Fibroblast of peridontal ligament (primary cell): Measurements from ENCODE around the gene RXFP3.
A peak's percentile ranks its signal among the peaks of the same experiment; 100 is the strongest.
"Not testable (repeated sequence)": the region's sequence is repeated elsewhere in the genome, so short reads cannot be mapped to it uniquely, and the experiment has no call there.

Experiments used
- DNase-seq: peaks from one replicate; pipeline ENCODE4 v3.0.0-alpha.2; 2010; ENCODE audit errors: extremely low read depth

Gene RXFP3

GRCh38 chr5:33936381-33937016 lies at the start of gene RXFP3:
Gene RXFP3, plus strand, starts transcription at chr5:33936386. Its CDS starts 355 bp downstream, at chr5:33936741.
- no peak for DNase-seq

- no peak for DNase-seq
Observed at GRCh38 chr5:33887268-33887667, 48.9 kb upstream of the RXFP3 start.

GRCh38 chr5:33888587-33888986 lies 47.6 kb upstream of the RXFP3 start:
- peak; percentile 59 for DNase-seq

DNA sequence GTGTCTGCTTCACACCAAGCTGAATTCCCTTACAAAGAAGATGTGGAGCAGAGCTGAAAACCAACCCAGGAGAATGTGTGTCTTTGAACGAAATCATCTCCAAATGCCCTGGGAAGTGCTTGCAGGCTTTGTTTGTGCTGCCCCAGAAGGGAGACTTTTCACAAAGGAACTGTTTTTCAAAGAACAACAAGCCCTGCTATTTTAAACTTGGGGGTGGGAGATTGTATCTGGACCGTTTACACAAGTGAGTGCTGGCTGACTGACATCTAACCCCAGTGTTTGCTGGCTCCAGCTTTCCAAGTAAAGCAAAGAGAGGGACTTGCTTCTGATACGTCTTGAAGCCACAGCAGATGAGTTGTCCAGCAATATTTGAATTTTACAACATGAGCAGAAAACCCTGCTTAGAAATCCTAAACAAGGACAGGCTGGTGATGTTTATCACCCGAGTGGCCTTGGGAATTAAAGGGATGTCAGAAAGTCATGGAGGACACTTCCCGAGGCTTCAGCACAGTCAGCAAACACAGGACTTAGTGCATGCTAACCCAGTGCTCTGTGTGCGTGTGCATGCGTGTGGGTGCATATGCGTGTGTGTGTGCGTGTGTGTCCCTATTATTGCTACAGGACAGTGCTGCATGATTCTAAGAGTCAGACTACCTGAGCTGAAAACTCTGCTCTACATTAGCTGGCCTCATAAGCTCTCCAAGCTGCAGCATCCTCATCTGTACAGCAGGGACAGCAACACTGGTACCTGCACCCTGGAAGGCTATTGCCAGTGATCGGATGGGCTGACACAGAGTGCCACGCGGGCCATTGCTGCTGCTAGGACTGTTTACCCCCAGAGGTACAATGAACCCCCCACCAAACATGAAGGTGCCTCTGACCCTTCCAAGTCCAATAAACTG lies 45.8 kb upstream of the RXFP3 start:
- peak; percentile 35 for DNase-seq

DNA sequence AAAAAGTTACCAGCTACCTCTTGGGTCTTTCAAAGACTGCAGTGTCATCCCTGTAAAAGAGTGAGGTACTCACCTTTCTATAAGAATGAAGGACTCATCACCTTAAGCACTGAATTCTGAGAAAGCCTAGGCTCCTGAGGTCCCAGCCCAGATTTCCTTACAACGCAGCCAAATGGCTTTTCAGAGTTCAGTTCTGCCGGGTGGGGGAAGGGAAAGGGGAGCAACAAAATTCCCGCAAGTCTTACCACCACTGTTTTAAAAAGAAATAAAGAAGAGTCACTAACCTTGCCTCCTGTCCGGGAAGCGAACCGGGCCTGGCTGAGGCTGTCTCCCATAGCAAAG lies 44.8 kb upstream of the RXFP3 start:
- no peak for DNase-seq

DNA sequence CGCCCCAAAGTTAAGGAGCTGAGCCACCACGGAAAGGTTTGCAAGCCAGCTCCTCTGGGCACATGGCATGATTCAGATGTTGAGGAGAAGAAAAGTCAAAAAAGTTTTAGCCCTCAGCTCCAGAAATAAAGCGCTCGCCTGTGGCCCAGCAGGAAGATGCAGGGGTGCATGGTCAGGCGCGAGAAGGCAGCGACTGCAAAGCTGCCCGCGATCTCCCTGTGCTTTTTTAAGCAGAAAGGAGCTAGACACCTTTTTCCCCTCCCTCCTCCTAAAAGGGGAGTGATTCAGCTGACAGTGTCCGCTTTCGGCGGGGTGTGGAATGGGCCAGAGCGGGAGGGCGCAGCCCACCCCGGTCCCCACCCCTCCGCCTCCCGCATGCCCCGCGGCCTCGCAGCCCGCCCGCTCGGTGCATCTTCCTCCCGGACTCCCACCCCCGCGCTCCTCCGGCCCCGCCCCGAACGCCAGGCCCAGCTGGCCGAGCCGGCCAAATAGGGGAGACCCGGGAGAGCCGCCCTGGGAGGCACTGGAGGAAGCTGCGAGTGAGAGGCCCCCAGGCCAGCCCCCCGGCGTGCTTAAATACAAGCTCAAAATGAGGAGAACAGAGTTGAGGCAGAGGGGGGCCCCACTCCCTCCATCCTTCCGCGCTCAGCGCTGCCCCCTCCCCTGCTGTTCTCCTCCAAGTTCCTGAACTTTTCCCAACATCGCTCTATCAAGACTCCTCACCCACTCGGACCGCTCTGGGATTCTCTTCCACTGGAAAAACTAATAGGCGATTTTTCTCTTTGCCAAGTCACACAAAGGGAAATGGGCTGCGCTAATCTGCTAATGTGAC lies 44.2 kb upstream of the RXFP3 start, which contains the start of gene ADAMTS12:
Gene ADAMTS12 (minus strand): TSS at position 203 of the 832 bp plus-strand sequence. CDS start 134 bp downstream, at position 69.
- peak; percentile 43 for DNase-seq

DNA sequence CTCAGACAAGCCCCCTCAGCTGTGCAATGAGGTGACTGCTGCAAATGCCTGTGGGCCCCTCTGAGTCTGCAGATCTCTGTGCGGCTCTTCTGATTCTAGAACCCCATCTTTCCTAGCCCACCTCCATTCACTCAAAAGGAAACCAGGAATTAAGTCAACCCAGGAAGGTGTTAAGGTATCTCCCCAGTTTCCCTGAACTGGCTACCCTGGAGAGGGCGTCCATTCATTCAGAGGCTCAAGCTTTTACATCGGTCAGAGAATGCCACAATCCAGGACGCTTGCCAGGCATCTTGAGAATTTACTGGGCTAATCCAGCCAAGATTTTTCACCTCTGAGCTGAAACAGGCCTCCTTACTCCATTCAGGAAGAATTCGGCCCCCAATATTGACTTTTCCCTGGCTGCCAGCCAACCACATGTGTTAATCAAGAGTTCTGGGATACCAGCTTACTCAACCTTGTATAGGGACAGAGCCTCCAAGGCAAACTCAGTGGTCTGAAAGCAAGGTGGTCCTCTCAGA lies 43.5 kb upstream of the RXFP3 start:
- DNase-seq = peak; percentile 94

DNA sequence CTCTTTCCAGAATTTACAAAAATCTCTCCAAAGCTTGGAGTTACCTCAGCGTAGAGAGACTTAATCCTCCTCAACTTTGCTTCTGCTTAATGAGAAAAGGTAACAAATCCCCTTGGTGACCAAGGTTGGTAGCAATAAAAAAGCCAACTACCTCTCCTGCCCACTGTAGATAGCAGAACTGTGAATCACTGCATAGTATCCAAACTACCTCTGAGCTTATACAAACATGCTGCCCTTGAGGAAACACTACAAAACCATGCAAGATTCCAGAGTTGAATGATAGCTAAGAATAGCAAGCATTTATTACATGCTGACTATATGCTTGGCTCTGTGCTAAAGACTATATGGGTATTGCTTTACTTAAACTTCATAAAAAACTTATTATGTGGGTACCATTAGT lies 41.6 kb upstream of the RXFP3 start:
- DNase-seq = peak; percentile 24

GRCh38 chr5:33901156-33901555 lies 35.0 kb upstream of the RXFP3 start:
- peak; percentile 82 for DNase-seq

DNA sequence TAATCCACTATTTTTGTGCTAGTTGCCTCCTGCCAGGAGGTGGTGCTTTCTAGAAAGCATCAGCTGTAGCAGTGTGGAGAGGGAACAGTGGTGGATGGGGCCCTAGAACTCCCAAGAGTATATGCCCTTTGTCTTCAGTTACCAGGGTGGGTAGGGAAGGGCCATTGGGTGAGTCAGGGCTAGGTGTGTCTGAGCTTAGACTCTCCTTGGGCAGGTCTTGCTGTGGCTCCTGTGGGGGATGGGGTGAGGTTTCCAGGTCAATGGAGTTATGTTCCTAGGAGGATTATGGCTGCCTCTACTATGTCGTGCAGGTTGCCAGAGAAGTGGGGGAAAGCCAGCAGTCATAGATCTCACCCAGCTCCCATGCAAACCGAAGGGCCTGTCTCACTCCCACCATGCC lies 33.1 kb upstream of the RXFP3 start:
- no peak for DNase-seq

DNA sequence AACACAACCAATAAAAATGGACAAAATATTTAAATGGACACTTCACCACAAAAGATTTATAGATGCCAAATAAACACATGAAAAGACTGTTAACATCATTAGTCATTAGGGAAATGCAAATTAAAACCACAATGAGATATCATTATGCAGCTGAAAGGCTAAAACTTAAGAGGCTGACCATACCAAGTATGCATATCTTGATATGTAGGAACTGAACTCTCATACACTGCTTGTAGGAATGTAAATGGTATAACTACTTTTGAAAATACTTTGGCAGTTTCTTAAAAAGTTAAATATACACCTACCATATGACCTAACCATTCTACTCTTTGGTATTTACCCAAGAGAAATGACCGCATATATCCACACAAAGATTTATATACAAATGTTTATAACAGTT lies 30.8 kb upstream of the RXFP3 start:
- DNase-seq = no peak

- peak; percentile 20 for DNase-seq
Observed at GRCh38 chr5:33906248-33906647, 29.9 kb upstream of the RXFP3 start.

DNA sequence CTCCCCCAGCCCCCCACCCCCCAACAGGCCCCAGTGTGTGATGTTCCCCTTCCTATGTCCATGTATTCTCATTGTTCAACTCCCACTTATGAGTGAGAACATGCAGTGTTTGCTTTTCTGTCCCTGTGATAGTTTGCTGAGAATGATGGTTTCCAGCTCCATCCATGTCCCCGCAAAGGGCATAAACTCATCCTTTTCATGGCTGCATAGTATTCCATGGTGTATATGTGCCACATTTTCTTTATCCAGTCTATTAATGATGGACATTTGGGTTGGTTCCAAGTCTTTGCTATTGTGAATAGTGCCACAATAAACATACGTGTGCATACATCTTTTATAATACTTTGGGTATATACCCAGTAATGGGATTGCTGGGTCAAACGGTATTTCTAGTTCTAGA lies 21.3 kb upstream of the RXFP3 start:
- not testable (repeated sequence) for DNase-seq

- no peak for DNase-seq
Observed at GRCh38 chr5:33921002-33921401, 15.2 kb upstream of the RXFP3 start.

DNA sequence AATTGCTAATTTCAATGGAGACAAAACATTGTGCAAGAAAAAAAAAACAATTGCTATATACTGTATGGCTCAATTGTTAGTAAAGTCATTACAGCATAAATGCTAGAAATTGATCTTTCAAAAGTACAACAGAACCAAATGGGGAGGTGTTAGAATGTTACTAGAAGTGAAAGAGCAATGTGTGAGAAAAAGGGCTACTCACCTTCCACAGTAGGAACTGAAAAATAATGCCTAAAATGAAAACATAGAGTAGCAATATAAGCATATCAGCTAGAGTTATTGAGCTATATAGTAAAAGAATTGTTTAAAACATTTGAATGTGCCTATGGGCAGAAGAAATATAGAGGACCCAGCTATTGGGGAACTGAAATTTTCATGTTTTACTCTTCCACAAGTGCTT lies 10.9 kb upstream of the RXFP3 start:
- DNase-seq = no peak

DNA sequence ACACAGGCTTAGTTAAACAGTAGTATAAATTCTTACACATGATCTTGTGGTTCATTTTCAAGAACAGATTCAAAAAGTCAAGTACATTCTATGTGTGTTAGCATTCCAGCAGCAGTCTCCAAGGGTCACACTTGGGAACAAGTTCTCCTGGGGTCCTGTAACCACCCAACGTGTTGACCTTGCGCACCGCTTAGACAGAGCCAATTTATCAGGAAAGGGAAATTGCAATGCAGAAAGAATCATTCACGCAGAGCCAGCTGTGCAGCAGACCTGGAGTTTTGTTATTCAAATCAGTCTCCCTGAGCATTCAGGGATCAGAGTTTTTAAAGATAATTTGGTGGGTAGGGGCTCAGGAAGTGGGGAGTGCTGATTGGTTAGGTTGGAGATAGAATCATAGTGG lies 8.5 kb upstream of the RXFP3 start:
- DNase-seq = no peak

- DNase-seq = no peak
Observed at GRCh38 chr5:33928283-33928682, 7.9 kb upstream of the RXFP3 start.

GRCh38 chr5:33929925-33930690 lies 6.1 kb upstream of the RXFP3 start:
- no peak for DNase-seq

DNA sequence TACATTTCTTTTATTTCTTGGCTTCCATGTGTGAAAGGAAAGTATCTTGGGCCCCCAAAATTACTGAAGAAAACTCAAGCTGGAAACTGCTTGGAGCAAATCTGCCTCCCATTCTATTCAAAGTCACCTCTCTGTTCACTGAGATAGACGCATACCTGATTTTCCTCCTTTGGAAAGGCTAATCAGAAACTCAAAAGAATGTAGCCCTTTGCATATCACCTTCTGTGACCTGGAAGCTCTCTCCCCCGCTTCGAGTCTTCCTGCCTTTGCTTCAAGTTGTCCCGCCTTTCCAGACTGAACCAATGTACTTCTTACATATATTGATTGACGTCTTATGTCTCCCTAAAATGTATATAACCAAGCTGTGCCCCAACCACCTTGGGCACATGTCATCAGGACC lies 5.0 kb upstream of the RXFP3 start:
- DNase-seq = no peak

GRCh38 chr5:33933723-33934169 lies 2.4 kb upstream of the RXFP3 start:
- DNase-seq = no peak

DNA sequence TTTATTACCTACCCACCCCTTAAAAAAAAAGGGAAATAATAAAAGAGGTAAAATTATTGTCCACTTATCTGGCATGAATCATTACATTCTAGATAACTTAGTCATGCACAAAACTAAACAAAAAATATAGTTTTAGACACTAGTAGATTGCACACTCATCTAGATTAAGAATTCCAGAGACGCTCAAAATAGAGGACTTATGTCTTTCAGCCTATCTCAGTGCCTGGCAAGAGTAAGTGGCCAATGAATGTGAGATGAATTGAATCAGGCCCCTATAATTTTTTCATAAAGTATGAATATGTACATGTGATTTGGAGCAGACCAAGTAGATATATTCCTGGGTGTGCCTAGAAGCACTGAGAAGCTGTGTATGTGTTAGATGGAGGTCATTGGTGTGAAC lies 2.0 kb upstream of the RXFP3 start:
- DNase-seq = peak; percentile 8
